ENCODE measurements around the gene CYP26C1.

The CYP26C1 gene

DNA sequence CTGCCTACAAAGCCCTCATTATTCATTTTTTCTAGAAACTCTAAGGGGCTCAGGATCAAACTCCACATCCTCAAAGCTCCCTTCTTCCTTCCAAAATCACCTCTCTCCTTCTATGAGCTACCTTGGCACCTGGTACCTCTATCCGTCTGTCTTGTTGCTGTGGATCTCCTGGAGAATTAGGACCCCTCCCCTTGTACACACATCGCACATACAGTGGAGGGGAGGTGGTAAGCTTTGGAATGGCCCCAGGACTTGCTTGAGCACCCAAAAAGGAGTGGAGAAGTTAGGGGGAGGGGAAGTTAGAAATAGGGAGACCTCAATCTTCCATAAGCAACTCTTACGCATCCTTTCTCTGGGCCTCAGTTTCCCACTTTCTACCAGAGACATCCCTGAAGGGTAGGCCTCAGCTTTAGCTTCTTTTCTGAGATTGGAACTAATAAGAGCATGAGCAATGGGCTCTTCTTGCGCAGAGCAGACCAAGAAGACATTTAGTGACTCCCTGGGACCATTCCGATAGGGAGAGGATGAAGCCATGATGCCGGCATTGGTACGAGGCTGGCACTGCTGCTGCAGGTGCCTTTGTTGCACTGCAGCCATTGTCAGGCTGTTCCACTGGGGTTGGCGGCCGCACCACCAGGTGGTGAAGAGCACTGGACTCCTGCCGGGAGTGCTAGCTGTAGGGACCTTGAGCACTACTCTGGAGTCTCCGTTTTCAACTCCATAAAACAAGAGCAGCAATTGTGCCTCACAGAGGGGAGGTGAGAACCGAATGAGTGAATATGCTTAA is 4.5 kb downstream of the CYP26C1 start:
- DNase-seq, result no peak

DNA sequence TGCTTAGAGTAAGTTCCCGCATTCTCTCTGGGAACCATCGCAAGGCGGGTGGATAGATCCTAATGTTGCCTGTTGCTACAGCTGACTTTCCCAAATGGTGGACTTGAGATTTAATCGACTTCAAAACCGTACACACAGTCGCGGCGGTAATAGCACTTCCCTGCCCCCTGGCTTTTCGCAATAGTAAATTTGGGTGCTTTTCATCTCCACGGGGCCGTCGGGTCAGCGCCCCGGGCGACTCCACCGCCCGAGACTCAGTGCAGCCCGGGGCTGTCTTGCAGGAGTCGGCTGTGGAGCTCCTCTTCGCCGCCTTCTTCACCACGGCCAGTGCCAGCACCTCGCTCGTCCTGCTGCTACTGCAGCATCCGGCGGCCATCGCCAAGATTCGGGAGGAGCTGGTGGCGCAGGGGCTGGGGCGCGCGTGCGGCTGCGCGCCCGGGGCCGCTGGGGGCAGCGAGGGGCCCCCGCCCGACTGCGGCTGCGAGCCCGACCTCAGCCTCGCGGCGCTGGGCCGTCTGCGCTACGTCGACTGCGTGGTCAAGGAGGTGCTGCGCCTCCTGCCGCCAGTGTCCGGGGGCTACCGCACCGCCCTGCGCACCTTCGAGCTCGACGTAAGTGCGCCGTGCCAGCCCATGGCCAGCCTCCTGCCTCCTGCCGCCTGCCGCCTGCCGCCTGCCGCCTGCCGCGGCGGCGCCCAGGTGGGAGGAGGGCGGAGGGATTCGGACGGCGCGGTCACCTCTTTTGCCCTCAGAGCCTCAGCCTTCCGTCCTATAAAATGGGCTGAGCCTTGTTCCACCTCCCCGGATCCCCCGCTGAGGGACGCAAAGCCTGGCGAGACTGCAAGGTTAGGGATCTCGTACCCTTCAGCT is 5.3 kb downstream of the CYP26C1 start:
- no peak for DNase-seq

- DNase-seq, result no peak
Measured at GRCh38 chr10:93066544-93066913, 5.9 kb downstream of the CYP26C1 start.

DNA sequence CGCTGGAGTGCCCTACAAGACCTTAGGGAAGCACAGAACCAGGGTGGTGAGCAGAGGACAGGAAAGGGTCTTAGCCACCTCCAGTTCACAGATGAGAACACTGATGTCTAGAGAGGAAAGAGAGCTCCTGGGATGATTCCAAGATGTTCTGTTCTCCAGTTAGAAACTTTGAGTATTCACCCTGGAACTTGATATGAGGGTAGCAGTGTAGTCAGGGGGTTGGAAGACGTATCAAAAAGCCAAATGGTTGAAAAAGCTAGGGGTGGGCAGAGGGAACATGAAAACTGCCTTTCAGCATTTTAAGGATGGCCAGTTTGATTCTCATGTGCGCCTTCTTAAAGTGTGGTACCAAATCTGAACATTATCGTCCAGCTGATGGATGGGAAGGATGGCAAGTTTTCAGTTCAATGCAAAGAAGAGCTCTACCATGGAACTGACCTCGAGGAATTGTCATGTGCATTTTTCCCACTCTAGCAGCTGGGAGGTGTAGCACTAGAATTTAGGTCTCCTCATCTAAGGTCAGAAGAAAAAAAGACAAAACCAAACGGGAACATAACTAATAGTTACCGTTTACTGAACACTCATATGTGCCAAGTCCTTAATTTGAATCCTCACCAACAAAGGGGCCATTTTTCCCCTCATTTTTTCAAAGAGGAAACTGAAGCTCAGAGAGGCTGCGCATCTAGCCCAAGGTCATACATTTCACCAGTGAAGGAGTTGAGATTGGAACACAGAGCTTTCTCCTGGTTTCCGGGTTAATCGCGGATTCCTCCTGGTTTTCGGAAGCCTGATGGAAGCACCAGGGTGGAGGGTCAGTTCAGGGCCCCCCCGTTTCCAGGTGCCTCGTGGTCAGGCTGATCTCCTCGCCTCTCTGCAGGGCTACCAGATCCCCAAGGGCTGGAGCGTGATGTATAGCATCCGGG is 7.1 kb downstream of the CYP26C1 start:
- DNase-seq, result no peak

DNA sequence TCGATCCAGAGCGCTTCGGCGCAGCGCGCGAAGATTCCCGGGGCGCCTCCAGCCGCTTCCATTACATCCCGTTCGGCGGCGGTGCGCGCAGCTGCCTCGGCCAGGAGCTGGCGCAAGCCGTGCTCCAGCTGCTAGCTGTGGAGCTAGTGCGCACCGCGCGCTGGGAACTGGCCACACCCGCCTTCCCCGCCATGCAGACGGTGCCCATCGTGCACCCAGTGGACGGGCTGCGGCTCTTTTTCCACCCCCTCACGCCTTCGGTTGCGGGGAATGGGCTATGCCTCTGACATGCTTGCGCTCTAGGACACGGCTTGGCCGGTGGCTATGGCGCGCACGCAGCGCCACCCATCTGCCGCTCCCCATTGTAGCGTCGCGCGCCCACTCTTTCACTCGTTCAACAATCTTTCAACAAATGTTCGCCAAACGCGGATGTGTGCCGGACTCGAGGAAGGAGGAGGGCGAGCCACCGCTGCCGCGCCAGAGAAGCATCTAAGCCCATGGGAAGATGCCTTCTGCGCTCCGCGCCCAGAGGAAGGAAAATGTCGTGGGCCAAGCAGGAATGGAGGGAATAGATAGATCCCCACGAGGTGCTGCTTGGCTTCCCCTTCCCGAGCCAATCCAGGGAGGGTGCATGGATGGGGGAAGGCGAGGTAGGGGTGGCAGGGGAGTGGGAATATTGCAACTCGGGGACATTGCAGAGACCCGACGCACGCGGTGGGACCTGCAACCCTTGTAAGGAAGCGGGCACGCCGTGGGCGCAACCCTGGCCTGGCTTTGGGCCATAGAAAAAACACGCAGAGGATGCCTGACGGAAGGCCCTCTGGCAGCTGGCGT is 8.0 kb downstream of the CYP26C1 start:
- DNase-seq, result no peak

GRCh38 chr10:93069245-93069561 is 8.6 kb downstream of the CYP26C1 start:
- DNase-seq, result no peak

GRCh38 chr10:93070378-93071176 is 10.0 kb downstream of the CYP26C1 start:
- no peak for DNase-seq

GRCh38 chr10:93071177-93071472 is 10.5 kb downstream of the CYP26C1 start:
- no peak for DNase-seq

DNA sequence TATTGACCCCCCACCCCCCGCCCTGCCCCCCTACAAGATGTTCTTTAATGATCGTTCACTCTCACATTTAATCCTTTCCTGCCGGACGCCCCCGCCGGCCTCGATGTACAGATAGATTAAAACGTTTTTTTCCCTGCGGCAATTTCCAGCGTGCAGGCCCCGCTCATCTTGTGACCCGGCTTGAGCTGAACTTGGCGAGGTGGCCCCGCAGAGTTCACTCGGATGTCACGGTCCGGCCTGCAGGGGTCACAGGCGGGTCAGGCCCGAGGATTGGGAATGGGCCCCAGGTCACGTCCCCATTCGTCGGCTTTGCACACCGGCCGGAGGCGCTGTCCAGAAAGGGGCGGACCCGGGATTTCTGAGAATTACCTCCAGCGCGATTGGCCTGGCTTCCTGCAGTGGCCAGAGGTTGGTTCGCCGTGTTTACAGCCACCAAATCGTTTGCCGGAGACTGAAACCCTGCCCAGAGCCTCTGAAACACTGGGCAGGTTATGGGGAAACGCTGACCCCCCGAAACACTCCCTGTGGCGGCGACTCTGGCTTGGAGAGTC is 11.2 kb downstream of the CYP26C1 start:
- no peak for DNase-seq

- no peak for DNase-seq
Measured at GRCh38 chr10:93072225-93072712, 11.7 kb downstream of the CYP26C1 start.

- no peak for DNase-seq
Measured at GRCh38 chr10:93072713-93073538, 12.3 kb downstream of the CYP26C1 start.

DNA sequence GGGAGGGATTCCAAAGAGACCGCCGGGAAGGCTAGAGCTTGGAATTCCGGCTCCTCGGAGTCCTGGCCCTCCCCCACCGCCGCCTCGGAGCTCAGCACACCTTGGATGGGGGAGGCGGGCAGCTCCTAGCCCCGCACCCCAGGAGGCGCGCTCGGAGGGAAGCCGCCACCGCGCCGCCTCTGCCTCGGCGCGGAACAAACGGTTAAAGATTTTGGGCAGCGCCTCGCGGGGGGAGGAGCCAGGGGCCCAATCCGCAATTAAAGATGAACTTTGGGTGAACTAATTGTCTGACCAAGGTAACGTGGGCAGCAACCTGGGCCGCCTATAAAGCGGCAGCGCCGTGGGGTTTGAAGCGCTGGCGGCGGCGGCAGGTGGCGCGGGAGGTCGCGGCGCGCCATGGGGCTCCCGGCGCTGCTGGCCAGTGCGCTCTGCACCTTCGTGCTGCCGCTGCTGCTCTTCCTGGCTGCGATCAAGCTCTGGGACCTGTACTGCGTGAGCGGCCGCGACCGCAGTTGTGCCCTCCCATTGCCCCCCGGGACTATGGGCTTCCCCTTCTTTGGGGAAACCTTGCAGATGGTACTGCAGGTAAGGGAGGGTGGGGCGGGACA is 13.0 kb downstream of the CYP26C1 start, which contains the start of gene CYP26A1:
CYP26A1 (plus strand) TSS at position 355 of the 608 bp plus-strand sequence; CDS start at position 397, 42 bp downstream.
- DNase-seq, result no peak

GRCh38 chr10:93074147-93074596 is 13.6 kb downstream of the CYP26C1 start:
- no peak for DNase-seq

DNA sequence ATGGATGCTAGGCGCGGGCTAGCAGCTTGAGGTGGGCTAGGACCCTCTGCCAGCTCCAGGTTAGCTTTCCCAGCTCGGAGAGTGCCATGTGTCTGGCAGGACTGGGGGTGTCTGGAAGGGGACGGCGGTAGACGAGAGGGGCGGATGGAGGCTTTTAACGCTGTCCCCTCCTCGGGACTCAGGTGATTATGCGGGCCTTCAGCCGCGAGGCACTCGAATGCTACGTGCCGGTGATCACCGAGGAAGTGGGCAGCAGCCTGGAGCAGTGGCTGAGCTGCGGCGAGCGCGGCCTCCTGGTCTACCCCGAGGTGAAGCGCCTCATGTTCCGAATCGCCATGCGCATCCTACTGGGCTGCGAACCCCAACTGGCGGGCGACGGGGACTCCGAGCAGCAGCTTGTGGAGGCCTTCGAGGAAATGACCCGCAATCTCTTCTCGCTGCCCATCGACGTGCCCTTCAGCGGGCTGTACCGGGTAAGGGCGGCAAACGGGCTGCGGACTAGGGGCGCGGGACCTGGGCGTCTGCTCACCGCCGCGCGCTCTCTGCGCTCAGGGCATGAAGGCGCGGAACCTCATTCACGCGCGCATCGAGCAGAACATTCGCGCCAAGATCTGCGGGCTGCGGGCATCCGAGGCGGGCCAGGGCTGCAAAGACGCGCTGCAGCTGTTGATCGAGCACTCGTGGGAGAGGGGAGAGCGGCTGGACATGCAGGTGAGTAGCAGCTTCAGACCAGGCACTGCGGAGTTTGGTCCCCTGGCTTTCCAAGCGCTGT is 14.2 kb downstream of the CYP26C1 start:
- DNase-seq, result no peak

DNA sequence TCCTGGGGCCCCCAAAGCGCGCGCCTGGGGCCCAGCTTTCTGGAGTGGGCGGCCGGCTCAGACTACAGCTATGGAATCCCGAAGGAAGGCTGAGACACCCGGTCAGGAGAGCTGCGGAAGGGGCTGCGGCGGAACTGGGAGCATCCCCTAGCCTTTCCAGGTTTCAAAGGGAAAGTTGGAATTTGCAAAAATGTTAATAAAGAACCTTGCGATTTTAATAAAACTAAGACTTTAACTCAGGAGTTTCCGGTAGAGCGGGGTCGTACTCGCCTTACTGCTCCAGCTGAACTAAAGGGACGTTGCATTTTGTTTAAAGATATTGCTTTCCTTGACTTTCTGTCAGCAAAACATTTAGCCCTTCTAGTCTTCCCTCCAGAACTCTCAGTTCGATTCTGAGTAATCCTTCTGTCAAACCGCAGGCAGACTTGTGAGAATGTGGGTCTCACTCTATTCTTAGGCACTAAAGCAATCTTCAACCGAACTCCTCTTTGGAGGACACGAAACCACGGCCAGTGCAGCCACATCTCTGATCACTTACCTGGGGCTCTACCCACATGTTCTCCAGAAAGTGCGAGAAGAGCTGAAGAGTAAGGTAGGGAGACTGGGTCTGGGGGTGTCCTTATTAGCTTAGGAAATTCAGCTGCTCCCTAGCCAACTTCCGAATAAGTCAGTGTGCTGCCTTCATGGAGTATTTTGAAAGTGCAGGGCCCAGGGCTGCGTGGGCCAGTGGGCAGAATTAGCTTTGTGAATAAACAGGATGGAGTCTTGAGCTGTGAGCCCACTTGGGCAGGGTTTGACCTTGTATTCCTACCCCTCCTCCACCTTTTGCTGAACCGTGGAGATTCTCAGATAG is 15.0 kb downstream of the CYP26C1 start:
- DNase-seq, result no peak

DNA sequence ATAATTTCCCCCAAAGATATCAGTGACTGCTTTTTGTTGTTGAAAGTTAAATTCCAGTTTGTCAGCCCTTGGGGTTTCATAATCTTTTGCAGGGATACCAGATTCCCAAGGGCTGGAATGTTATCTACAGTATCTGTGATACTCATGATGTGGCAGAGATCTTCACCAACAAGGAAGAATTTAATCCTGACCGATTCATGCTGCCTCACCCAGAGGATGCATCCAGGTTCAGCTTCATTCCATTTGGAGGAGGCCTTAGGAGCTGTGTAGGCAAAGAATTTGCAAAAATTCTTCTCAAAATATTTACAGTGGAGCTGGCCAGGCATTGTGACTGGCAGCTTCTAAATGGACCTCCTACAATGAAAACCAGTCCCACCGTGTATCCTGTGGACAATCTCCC is 16.3 kb downstream of the CYP26C1 start:
- DNase-seq, result no peak

DNA sequence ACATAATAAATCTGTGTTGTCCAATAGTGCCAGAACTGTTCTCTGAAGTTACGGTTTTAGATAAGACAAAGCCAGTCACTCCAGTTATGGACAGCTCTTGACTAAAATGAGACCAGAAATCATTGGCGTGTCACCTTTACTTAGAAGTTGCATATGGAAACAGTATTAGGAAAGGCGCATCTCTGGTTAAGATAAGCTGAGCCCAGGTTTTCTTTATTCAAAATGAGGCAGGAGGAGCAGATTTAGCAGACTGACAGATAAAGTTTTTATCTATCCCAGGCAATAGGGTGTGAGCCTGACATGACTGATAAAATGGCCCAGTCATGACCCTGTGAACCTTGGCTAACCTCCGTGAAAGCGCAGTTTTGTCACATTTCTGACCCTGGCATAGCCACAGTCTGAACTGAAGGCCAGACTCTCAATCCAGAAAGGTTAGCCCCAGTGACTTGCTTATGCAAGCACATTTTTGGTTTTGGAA is 17.3 kb downstream of the CYP26C1 start:
- no peak for DNase-seq
